Heart left ventricle (tissue), 13 donors: ENCODE measurements around the gene ST3GAL4.

Experiments used
- POLR2A ChIP-seq, 2 donors: fragments of 450-650 bp; IDR thresholded peaks; one replicate each; pipeline ENCODE4 v1.6.1; 2017; ENCODE audit warnings: antibody characterized with exemption in 2 of 2, mild to moderate bottlenecking in 2 of 2, moderate library complexity in 2 of 2
- TF ChIP-seq, protein P1 (sequence below), 12 donors: fragments of 200-600 bp; sonication (generic) in 4 of 12; IDR thresholded peaks; one replicate each; pipeline versions ENCODE4 v1.5.0 to v1.8.0; 2018 to 2022; ENCODE audit warnings: antibody characterized with exemption in 12 of 12, mild to moderate bottlenecking in 5 of 12
- donor health status: ischemic (EF 13 %, LVEDD 7.1; RV severe dilation, severe dysfunction).
- donor health status: DM: no; HTN: yes; CAD: no.
- donor health status: DM: no; HTN: no; CAD: no.
- donor health status: ischemic (EF 25% LVEDD 6.9; RV normal size, moderate dysfunction).
- donor health status: ischemic (EF 25% LVEDD 5.7; RV mildly dilated, moderate dysfunction).
- donor health status: ischemic (EF 35%, LVEDD 5.7; RV mildly dilated, moderate dysfunction).
- donor health status: nonischemic (EF 11% LVEDD 7.7; RV severe dilation, severe dysfunction).
- donor health status: DM: yes; HTN: yes; CAD: no.
- donor health status: PGD.
- donor health status: ischemic (EF 29% LVEDD 5.4; RV normal size, mild dysfunction).
- donor health status: nonischemic (EF 23%, LVEDD 6.1; RV moderate dilation, normal function).

DNA sequence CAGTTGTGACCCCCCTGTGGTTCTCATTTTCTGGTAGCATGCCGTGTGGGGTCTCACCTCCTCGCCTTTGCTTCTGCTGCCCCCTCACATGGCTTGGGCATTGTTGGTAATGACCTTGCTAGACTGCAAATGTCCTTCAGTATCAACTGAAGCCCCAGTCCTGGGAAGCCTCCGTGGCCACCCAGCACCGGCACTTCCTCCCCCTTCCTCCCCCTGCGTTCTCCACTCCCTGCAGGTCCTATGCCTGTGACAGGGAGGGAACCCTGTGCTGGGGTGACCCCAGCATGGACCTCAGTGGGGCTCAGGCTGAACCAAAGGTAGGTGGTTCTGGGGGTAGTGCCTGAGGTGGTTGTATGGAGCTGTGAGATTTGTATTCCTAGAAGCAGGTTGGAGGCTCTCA is 5.9 kb downstream of the ST3GAL4 start:
- TF ChIP-seq, protein P1, sequence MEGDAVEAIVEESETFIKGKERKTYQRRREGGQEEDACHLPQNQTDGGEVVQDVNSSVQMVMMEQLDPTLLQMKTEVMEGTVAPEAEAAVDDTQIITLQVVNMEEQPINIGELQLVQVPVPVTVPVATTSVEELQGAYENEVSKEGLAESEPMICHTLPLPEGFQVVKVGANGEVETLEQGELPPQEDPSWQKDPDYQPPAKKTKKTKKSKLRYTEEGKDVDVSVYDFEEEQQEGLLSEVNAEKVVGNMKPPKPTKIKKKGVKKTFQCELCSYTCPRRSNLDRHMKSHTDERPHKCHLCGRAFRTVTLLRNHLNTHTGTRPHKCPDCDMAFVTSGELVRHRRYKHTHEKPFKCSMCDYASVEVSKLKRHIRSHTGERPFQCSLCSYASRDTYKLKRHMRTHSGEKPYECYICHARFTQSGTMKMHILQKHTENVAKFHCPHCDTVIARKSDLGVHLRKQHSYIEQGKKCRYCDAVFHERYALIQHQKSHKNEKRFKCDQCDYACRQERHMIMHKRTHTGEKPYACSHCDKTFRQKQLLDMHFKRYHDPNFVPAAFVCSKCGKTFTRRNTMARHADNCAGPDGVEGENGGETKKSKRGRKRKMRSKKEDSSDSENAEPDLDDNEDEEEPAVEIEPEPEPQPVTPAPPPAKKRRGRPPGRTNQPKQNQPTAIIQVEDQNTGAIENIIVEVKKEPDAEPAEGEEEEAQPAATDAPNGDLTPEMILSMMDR (IDR thresholded peaks at IDR 0.05) = no peak
- TF ChIP-seq POLR2A (IDR thresholded peaks at IDR 0.05) = no peak
